GM23248 (cell line): ENCODE results near the gene SUPT4H1.

ENCODE experiments used
- EZH2 ChIP-seq: fragments of 200-600 bp; sonication (generic); IDR thresholded peaks from 2 replicates; pipeline ENCODE4 v1.6.1; 2018; ENCODE audit warnings: antibody characterized with exemption, mild to moderate bottlenecking; ENCODE audit not compliant: insufficient read depth, poor library complexity, severe bottlenecking
- EZH2phosphoT487 ChIP-seq: fragments of 200-600 bp; sonication (generic); IDR thresholded peaks from 2 replicates; pipeline ENCODE4 v1.6.1; 2018; ENCODE audit warnings: antibody characterized with exemption, moderate library complexity, mild to moderate bottlenecking, low read depth; ENCODE audit not compliant: insufficient read depth

GRCh38 chr17:58327363-58328194 is 24.4 kb downstream of the SUPT4H1 start:
- TF ChIP-seq EZH2, result no peak
- no peak for TF ChIP-seq EZH2phosphoT487
